ENCODE data around the gene BNC1.

Gene BNC1

GRCh38 chr15:83320404-83320803, 35.9 kb upstream of the BNC1 start:
- TF ChIP-seq ISL1 (CRISPR knock-in tag; IDR thresholded peaks at IDR 0.05) (no peak), ZNF70 (CRISPR knock-in tag; IDR thresholded peaks at IDR 0.05) (no peak), ZNF565 (CRISPR knock-in tag; conservative IDR thresholded peaks at IDR 0.05; ENCODE audit: low read depth) (no peak), CSRNP3 (CRISPR knock-in tag; IDR thresholded peaks at IDR 0.05) (no peak)
- TF ChIP-seq, protein P1, sequence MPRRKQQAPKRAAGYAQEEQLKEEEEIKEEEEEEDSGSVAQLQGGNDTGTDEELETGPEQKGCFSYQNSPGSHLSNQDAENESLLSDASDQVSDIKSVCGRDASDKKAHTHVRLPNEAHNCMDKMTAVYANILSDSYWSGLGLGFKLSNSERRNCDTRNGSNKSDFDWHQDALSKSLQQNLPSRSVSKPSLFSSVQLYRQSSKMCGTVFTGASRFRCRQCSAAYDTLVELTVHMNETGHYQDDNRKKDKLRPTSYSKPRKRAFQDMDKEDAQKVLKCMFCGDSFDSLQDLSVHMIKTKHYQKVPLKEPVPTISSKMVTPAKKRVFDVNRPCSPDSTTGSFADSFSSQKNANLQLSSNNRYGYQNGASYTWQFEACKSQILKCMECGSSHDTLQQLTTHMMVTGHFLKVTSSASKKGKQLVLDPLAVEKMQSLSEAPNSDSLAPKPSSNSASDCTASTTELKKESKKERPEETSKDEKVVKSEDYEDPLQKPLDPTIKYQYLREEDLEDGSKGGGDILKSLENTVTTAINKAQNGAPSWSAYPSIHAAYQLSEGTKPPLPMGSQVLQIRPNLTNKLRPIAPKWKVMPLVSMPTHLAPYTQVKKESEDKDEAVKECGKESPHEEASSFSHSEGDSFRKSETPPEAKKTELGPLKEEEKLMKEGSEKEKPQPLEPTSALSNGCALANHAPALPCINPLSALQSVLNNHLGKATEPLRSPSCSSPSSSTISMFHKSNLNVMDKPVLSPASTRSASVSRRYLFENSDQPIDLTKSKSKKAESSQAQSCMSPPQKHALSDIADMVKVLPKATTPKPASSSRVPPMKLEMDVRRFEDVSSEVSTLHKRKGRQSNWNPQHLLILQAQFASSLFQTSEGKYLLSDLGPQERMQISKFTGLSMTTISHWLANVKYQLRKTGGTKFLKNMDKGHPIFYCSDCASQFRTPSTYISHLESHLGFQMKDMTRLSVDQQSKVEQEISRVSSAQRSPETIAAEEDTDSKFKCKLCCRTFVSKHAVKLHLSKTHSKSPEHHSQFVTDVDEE (CRISPR knock-in tag; IDR thresholded peaks at IDR 0.05) = no peak
- TF ChIP-seq, protein P2, sequence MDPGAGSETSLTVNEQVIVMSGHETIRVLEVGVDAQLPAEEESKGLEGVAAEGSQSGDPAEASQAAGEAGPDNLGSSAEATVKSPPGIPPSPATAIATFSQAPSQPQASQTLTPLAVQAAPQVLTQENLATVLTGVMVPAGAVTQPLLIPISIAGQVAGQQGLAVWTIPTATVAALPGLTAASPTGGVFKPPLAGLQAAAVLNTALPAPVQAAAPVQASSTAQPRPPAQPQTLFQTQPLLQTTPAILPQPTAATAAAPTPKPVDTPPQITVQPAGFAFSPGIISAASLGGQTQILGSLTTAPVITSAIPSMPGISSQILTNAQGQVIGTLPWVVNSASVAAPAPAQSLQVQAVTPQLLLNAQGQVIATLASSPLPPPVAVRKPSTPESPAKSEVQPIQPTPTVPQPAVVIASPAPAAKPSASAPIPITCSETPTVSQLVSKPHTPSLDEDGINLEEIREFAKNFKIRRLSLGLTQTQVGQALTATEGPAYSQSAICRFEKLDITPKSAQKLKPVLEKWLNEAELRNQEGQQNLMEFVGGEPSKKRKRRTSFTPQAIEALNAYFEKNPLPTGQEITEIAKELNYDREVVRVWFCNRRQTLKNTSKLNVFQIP (CRISPR knock-in tag; IDR thresholded peaks at IDR 0.05; ENCODE audit: borderline replicate concordance, low read depth) = no peak
- ATAC-seq = no peak

DNA sequence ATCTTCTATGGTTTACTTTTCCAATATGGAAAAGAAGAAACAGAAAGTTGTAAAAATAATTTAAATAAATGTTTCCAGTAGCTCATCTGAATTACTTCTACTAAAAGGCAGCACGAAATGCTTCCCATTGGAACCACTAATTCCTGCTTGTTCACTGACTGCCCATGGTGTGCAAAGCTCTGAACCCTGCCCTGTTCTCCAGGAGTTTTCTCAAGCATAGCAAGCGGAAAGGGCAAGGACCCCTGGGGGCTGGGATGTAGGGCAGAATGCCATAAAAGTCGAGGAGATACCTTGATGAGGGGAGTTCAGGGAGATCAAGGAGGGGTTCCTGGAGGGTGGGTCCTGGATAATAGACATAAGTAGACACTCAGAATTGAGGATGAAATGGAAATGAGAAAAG, 35.3 kb upstream of the BNC1 start:
- TF ChIP-seq BACH2 (CRISPR knock-in tag; IDR thresholded peaks at IDR 0.05; ENCODE audit: borderline replicate concordance) (no peak), ARNTL (CRISPR knock-in tag; IDR thresholded peaks at IDR 0.05; ENCODE audit: borderline replicate concordance, low read depth) (no peak), PPARA (CRISPR knock-in tag; IDR thresholded peaks at IDR 0.05; ENCODE audit: borderline replicate concordance) (no peak), ZFP30 (CRISPR knock-in tag; IDR thresholded peaks at IDR 0.05) (no peak), GLIS3 (CRISPR knock-in tag; IDR thresholded peaks at IDR 0.05) (no peak), ZNF565 (CRISPR knock-in tag; conservative IDR thresholded peaks at IDR 0.05; ENCODE audit: low read depth) (no peak)
- TF ChIP-seq, protein P1 (CRISPR knock-in tag; IDR thresholded peaks at IDR 0.05) = no peak
- no peak for ATAC-seq

DNA sequence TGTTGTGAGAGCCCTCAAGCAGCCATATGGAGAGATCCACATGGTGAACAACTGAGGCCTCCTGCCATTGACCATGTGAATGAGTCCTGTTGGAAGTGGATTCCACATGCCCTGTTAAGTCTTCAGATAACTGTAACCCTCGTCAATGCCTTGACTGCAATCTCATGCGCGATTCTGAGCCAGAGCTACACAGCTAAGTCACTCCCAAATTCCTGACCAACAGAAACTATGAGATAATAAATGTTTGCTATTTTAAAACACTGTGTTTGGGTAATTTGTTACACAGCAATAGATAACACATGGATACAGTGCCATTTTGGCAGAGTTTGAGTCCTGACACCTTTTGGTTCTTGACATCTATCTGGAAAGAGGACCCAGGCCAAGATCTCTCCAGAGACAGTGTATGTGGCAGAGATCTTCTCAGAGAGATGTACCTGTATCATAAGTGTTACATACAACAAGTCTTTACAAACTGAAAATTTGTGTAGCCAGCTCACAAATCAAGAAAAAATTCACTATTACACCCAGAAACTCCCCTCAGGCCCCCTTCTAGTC, 34.5 kb upstream of the BNC1 start:
- no peak for ATAC-seq
- TF ChIP-seq TCF4 (CRISPR knock-in tag; IDR thresholded peaks at IDR 0.05; ENCODE audit: borderline replicate concordance) = no peak
- no peak for TF ChIP-seq CSRNP3 (CRISPR knock-in tag; IDR thresholded peaks at IDR 0.05)
- TF ChIP-seq, protein P3, sequence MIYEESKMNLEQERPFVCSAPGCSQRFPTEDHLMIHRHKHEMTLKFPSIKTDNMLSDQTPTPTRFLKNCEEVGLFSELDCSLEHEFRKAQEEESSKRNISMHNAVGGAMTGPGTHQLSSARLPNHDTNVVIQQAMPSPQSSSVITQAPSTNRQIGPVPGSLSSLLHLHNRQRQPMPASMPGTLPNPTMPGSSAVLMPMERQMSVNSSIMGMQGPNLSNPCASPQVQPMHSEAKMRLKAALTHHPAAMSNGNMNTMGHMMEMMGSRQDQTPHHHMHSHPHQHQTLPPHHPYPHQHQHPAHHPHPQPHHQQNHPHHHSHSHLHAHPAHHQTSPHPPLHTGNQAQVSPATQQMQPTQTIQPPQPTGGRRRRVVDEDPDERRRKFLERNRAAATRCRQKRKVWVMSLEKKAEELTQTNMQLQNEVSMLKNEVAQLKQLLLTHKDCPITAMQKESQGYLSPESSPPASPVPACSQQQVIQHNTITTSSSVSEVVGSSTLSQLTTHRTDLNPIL (CRISPR knock-in tag; IDR thresholded peaks at IDR 0.05; ENCODE audit: low read depth) = no peak
- TF ChIP-seq TOX (CRISPR knock-in tag; IDR thresholded peaks at IDR 0.05; ENCODE audit: borderline replicate concordance) = no peak
- no peak for TF ChIP-seq ZNF8 (CRISPR knock-in tag; IDR thresholded peaks at IDR 0.05)
- no peak for TF ChIP-seq ZFP30 (CRISPR knock-in tag; IDR thresholded peaks at IDR 0.05)
- no peak for TF ChIP-seq OSR1 (CRISPR knock-in tag; IDR thresholded peaks at IDR 0.05)
- TF ChIP-seq, protein P1 (CRISPR knock-in tag; IDR thresholded peaks at IDR 0.05) = no peak
- no peak for TF ChIP-seq CSDC2 (CRISPR knock-in tag; IDR thresholded peaks at IDR 0.05)
- no peak for TF ChIP-seq ZNF70 (CRISPR knock-in tag; IDR thresholded peaks at IDR 0.05)
- TF ChIP-seq, protein P2 (CRISPR knock-in tag; IDR thresholded peaks at IDR 0.05; ENCODE audit: borderline replicate concordance, low read depth) = no peak
- no peak for TF ChIP-seq ESRRG (CRISPR knock-in tag; IDR thresholded peaks at IDR 0.05)
- TF ChIP-seq PPARA (CRISPR knock-in tag; IDR thresholded peaks at IDR 0.05; ENCODE audit: borderline replicate concordance) = no peak
- no peak for TF ChIP-seq GLIS3 (CRISPR knock-in tag; IDR thresholded peaks at IDR 0.05)
- no peak for TF ChIP-seq ZFP3 (CRISPR knock-in tag; IDR thresholded peaks at IDR 0.05)

All from SK-N-SH treated with all-trans-retinoic acid at 6 μM for 48 hours (cell line).